ENCODE data around the gene MVK. TPM values are rescaled to one million over a fixed set of nuclear protein-coding genes. Genes with fewer than 3 reads are reported as not detected.
A peak's percentile ranks its signal among the peaks of the same experiment; 100 is the strongest.

Gene MVK
- total and polyA plus RNA-seq, 2 experiments from 2014 or later: 6.7 to 11.8 TPM

DNA sequence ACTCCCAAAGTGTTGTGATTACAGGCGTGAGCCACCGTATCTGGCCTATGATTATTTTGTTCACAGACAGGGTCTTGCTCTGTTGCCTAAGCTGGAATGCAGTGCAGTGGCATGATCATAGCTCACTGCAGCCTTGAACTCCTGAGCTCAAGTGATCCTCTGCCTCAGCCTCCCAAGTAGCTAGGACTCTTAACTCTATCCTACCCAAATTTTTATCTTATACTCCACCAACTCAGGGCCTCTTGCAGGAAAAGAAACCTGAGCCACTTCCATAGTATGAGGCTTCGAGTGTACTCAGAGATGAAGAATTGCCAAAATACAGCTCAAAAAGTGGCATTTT lies 1.1 kb upstream of the MVK start:
- 57 to 65% methylated on average over 3 of the region's 3 CpGs for WGBS, 2 experiments (ENCODE audit: low coverage in 1 of 2, low lambda C conversion rate in 2 of 2, missing lambda C conversion rate in 2 of 2)
- H3K9ac ChIP-seq: peak overlapping the region; percentile 80
- H4K20me1 ChIP-seq (ENCODE audit: insufficient read depth): no peaks in the 10 kb centered on the region
- TF ChIP-seq EZH2phosphoT487 (IDR thresholded peaks at IDR 0.05; ENCODE audit: insufficient read depth, low read depth): no peak
- TF ChIP-seq EZH2 (IDR thresholded peaks at IDR 0.05; ENCODE audit: insufficient read depth, poor library complexity, severe bottlenecking): no peak
- H3K27ac ChIP-seq: no peak overlapping the region
- peak overlapping the region; percentile 88 for H3K4me3 ChIP-seq
- no peaks in the 10 kb centered on the region for H3K36me3 ChIP-seq (ENCODE audit: low read depth)
- no peaks in the 10 kb centered on the region for H3K9me2 ChIP-seq (ENCODE audit: insufficient read depth)
- no peaks in the 10 kb centered on the region for H3K27me3 ChIP-seq (replicated peaks; ENCODE audit: insufficient read depth)
- no peak for DNase-seq
- no peaks in the 10 kb centered on the region for H3K79me2 ChIP-seq (ENCODE audit: insufficient read depth)
- H3F3A ChIP-seq (ENCODE audit: insufficient read depth): no peaks in the 10 kb centered on the region
- peak overlapping the region; percentile 94 for H2AFZ ChIP-seq
- peaks cover 10% of the 10 kb centered on the region; the same call in 1 of the 2 replicates for H3K4me1 ChIP-seq (ENCODE audit: insufficient read depth)
- peak overlapping the region; percentile 99 for H3K4me2 ChIP-seq (ENCODE audit: unreplicated experiment)
- H3K9me3 ChIP-seq (ENCODE audit: low read depth): no peaks in the 10 kb centered on the region
- in situ Hi-C loops (cut with MboI): no loop called here

DNA sequence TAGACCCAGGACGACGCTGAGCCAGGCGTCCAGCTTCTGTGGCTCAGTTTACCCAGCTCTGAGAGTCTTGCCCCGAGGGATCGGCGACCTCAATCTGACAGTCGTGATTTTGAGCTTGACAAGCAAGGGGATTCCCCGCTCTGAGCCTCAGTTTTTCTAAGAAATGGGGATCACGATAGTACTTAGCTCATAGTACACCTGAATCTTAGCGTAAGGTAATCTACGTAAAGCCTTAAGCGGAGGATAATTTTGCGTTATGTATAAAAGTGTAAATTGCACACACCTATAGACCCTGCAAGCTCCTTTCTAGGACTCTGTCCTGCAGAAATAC lies 285 bp downstream of the MVK start:
- Histone ChIP-seq H3K9me2 (ENCODE audit: insufficient read depth) (no peaks in the 10 kb centered on the region), H3K4me2 (ENCODE audit: unreplicated experiment) (peak overlapping the region; percentile 99), H3K4me3 (peak overlapping the region; percentile 88), H3K27me3 (replicated peaks; ENCODE audit: insufficient read depth) (no peaks in the 10 kb centered on the region), H3K4me1 (ENCODE audit: insufficient read depth) (peaks cover 10% of the 10 kb centered on the region; the same call in 1 of the 2 replicates), H3F3A (ENCODE audit: insufficient read depth) (no peaks in the 10 kb centered on the region), H3K27ac (no peak overlapping the region), H2AFZ (peak overlapping the region; percentile 94), H3K79me2 (ENCODE audit: insufficient read depth) (no peaks in the 10 kb centered on the region), H3K9me3 (ENCODE audit: low read depth) (no peaks in the 10 kb centered on the region), H4K20me1 (ENCODE audit: insufficient read depth) (no peaks in the 10 kb centered on the region), H3K36me3 (ENCODE audit: low read depth) (0 out of 2 replicates have a peak, but pooled peaks cover 3% of the 10 kb centered on the region), H3K9ac (peak overlapping the region; percentile 80)
- no peak for TF ChIP-seq EZH2 (IDR thresholded peaks at IDR 0.05; ENCODE audit: insufficient read depth, poor library complexity, severe bottlenecking)
- no peak for TF ChIP-seq EZH2phosphoT487 (IDR thresholded peaks at IDR 0.05; ENCODE audit: insufficient read depth, low read depth)
- in situ Hi-C loops (cut with MboI): no loop called here
- 0 to 3% methylated on average over 12 to 13 of the region's 13 CpGs for WGBS, 2 experiments (ENCODE audit: low coverage in 1 of 2, low lambda C conversion rate in 2 of 2, missing lambda C conversion rate in 2 of 2)
- DNase-seq: no peak

DNA sequence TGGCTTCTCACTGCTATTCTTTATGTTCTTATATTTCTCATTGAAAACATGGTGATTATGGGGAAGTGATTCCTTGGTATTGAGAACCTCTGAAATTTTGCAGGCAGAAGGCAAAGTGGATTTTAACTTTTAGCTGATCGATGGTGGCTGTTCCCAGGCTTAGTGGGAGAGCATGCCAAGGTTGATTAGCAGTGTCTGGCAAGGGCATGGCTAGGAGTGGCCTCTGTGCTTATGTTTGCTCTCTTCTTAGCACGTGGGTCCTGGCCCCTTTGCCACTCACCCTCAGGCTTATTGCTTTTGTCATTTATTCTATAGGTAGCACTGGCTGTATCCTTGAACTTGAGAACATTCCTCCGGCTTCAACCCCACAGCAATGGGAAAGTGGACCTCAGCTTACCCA lies 2.1 kb downstream of the MVK start:
- WGBS, 2 experiments (ENCODE audit: low coverage in 1 of 2, low lambda C conversion rate in 2 of 2, missing lambda C conversion rate in 2 of 2): 72 to 82% methylated on average over 3 of the region's 3 CpGs
- no peaks in the 10 kb centered on the region for H3K9me3 ChIP-seq (ENCODE audit: low read depth)
- no peaks in the 10 kb centered on the region for H4K20me1 ChIP-seq (ENCODE audit: insufficient read depth)
- H3K79me2 ChIP-seq (ENCODE audit: insufficient read depth): no peaks in the 10 kb centered on the region
- no peaks in the 10 kb centered on the region for H3K9me2 ChIP-seq (ENCODE audit: insufficient read depth)
- no peaks in the 10 kb centered on the region for H3K27me3 ChIP-seq (replicated peaks; ENCODE audit: insufficient read depth)
- 0 out of 2 replicates have a peak, but pooled peaks cover 3% of the 10 kb centered on the region for H3K36me3 ChIP-seq (ENCODE audit: low read depth)
- H3K4me1 ChIP-seq (ENCODE audit: insufficient read depth): peaks cover 10% of the 10 kb centered on the region; the same call in 1 of the 2 replicates
- H3F3A ChIP-seq (ENCODE audit: insufficient read depth): no peaks in the 10 kb centered on the region
- in situ Hi-C loops (cut with MboI): no loop called here
- no peak overlapping the region for H3K4me2 ChIP-seq (ENCODE audit: unreplicated experiment)
- TF ChIP-seq EZH2phosphoT487 (IDR thresholded peaks at IDR 0.05; ENCODE audit: insufficient read depth, low read depth) (no peak), EZH2 (IDR thresholded peaks at IDR 0.05; ENCODE audit: insufficient read depth, poor library complexity, severe bottlenecking) (no peak)
- no peak overlapping the region for H3K27ac ChIP-seq
- no peak overlapping the region for H3K9ac ChIP-seq
- H2AFZ ChIP-seq: no peak overlapping the region
- no peak for DNase-seq
- no peak overlapping the region for H3K4me3 ChIP-seq

DNA sequence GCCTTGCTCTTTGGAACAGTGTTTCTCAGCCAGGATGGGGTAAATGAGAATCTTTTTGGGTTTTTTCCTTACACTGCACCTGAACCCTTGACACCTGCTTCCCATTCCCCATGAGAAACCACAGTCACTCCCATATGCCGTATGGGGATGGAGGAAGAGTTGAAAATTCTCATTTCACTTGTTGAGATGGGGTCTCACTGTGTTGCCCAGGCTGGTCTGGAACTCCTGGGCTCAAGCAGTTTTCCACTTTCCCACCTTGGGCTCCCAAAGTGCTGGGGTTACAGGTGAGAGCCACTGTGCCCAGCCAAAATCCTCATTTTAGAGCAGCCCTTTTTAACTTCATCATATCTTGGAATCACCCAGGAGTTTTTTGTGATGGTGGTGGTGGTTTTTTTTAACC lies 3.7 kb downstream of the MVK start:
- no peaks in the 10 kb centered on the region for H3F3A ChIP-seq (ENCODE audit: insufficient read depth)
- no peak overlapping the region for H2AFZ ChIP-seq
- no peak overlapping the region for H3K27ac ChIP-seq
- H3K36me3 ChIP-seq (ENCODE audit: low read depth): 0 out of 2 replicates have a peak, but pooled peaks cover 3% of the 10 kb centered on the region
- in situ Hi-C loops (cut with MboI): no loop called here
- no peak overlapping the region for H3K9ac ChIP-seq
- H3K4me3 ChIP-seq: no peak overlapping the region
- TF ChIP-seq EZH2 (IDR thresholded peaks at IDR 0.05; ENCODE audit: insufficient read depth, poor library complexity, severe bottlenecking) (no peak), EZH2phosphoT487 (IDR thresholded peaks at IDR 0.05; ENCODE audit: insufficient read depth, low read depth) (no peak)
- no peaks in the 10 kb centered on the region for H3K9me3 ChIP-seq (ENCODE audit: low read depth)
- H3K4me1 ChIP-seq (ENCODE audit: insufficient read depth): peaks cover 10% of the 10 kb centered on the region; the same call in 1 of the 2 replicates
- H3K9me2 ChIP-seq (ENCODE audit: insufficient read depth): no peaks in the 10 kb centered on the region
- no peaks in the 10 kb centered on the region for H3K27me3 ChIP-seq (replicated peaks; ENCODE audit: insufficient read depth)
- no peak for DNase-seq
- H4K20me1 ChIP-seq (ENCODE audit: insufficient read depth): no peaks in the 10 kb centered on the region
- H3K4me2 ChIP-seq (ENCODE audit: unreplicated experiment): no peak overlapping the region
- WGBS, 2 experiments (ENCODE audit: low coverage in 1 of 2, low lambda C conversion rate in 2 of 2, missing lambda C conversion rate in 2 of 2): 91 to 95% methylated on average over 1 of the region's 1 CpG
- no peaks in the 10 kb centered on the region for H3K79me2 ChIP-seq (ENCODE audit: insufficient read depth)

All from GM23248 (cell line).